Common myeloid progenitor, CD34-positive (primary cell): Measurements from ENCODE around the gene GMPR.

ENCODE experiments used
- CTCF ChIA-PET: fragments of 350-600 bp; sonication (Branson Sonifier 250); formaldehyde crosslinking; loops from one replicate; lab custom pipeline; 2021; ENCODE audit warnings: antibody characterized with exemption; lab: Charles Lee
- POLR2A ChIA-PET: fragments of 350-600 bp; sonication (Branson Sonifier 250); formaldehyde crosslinking; loops from one replicate; lab custom pipeline; 2021; ENCODE audit warnings: antibody characterized with exemption; lab: Charles Lee
- DNase-seq, 3 donors: peaks; one replicate each; pipeline versions ENCODE4 v3.0.0 to v3.0.0-alpha.2; 2013
- H3K27ac ChIP-seq, 2 experiments: 1 replicate in 1 of 2; 2 replicates in 1 of 2; pipeline ENCODE4 v1.7.0; 2013; ENCODE audit warnings: inconsistent platforms in 2 of 2, low read length in 2 of 2, mild to moderate bottlenecking in 2 of 2, low read depth in 1 of 2, moderate library complexity in 1 of 2; ENCODE audit not compliant: severe bottlenecking in 2 of 2, insufficient read depth in 1 of 2, poor library complexity in 1 of 2
- H3K27me3 ChIP-seq, 5 experiments: replicated peaks in 2 of 5; 1 replicate in 3 of 5; 2 replicates in 2 of 5; pipeline versions ENCODE4 v1.6.1 to v1.7.0; 2013; ENCODE audit warnings: low read length in 4 of 5, mild to moderate bottlenecking in 2 of 5, moderate library complexity in 2 of 5, inconsistent platforms in 1 of 5; ENCODE audit not compliant: insufficient read depth in 5 of 5, control insufficient read depth in 4 of 5
- H3K36me3 ChIP-seq, 4 experiments: 1 replicate in 2 of 4; 2 replicates in 2 of 4; pipeline versions ENCODE4 v1.6.1 to v1.7.0; 2013; ENCODE audit warnings: low read length in 3 of 4, control low read depth in 1 of 4, mild to moderate bottlenecking in 1 of 4; ENCODE audit not compliant: control insufficient read depth in 4 of 4, insufficient read depth in 4 of 4
- H3K4me1 ChIP-seq, 4 experiments: 1 replicate in 3 of 4; 2 replicates in 1 of 4; pipeline versions ENCODE4 v1.6.1 to v1.7.1; 2013; ENCODE audit warnings: low read length in 3 of 4, mild to moderate bottlenecking in 3 of 4, control low read depth in 1 of 4, inconsistent platforms in 1 of 4, moderate library complexity in 1 of 4; ENCODE audit not compliant: control insufficient read depth in 4 of 4, insufficient read depth in 4 of 4; ENCODE audit errors: control extremely low read depth in 1 of 4
- H3K4me3 ChIP-seq, 7 experiments: 1 replicate in 4 of 7; 2 replicates in 3 of 7; pipeline versions ENCODE4 v1.5.1 to v1.7.0; 2013; ENCODE audit warnings: mild to moderate bottlenecking in 7 of 7, low read length in 6 of 7, moderate library complexity in 6 of 7, inconsistent platforms in 2 of 7, low read depth in 2 of 7, control low read depth in 1 of 7; ENCODE audit not compliant: insufficient read depth in 4 of 7, control insufficient read depth in 1 of 7; ENCODE audit errors: extremely low read depth in 1 of 7
- H3K9me3 ChIP-seq, 5 experiments: 1 replicate in 4 of 5; 2 replicates in 1 of 5; pipeline versions ENCODE4 v1.6.1 to v1.7.1; 2013; ENCODE audit warnings: low read length in 4 of 5, mild to moderate bottlenecking in 2 of 5, inconsistent platforms in 1 of 5, low read depth in 1 of 5, moderate library complexity in 1 of 5; ENCODE audit not compliant: control insufficient read depth in 4 of 5, insufficient read depth in 2 of 5; ENCODE audit errors: control extremely low read depth in 1 of 5
- WGBS: methylation state at CpG from one replicate; pipeline ENCODE4 v1.1.5; 2013; ENCODE audit not compliant: insufficient coverage; 5-methylcytosine and 5-hydroxymethylcytosine counted together

GMPR gene

GRCh38 chr6:16336056-16336818 is 97.8 kb downstream of the GMPR start:
- ChIA-PET CTCF (interaction anchor here (0.6 to 1.3 kb wide), 3 partner anchors 15 to 73 kb away, joined by 3 to 6 read pairs (median 3); no protein-coding TSS in a partner anchor), POLR2A (no interaction called here)
- Histone ChIP-seq H3K4me1 (peaks cover 2 to 13% (median 8%) of the 10 kb centered on the region in 4 experiments), H3K27me3 (no peaks in the 10 kb centered on the region), H3K36me3 (no peaks in the 10 kb centered on the region), H3K4me3 (no peak overlapping the region), H3K9me3 (no peaks in the 10 kb centered on the region), H3K27ac (no peak overlapping the region)
- DNase-seq, result no peak
- 97% methylated on average over 6 of the region's 6 CpGs for WGBS

GRCh38 chr6:16336911-16337294 is 98.5 kb downstream of the GMPR start:
- H3K4me3 ChIP-seq, result no peak overlapping the region
- no peaks in the 10 kb centered on the region for H3K9me3 ChIP-seq
- 94% methylated on average over 5 of the region's 6 CpGs for WGBS
- ChIA-PET CTCF (interaction anchor here (0.6 to 1.3 kb wide), 5 partner anchors 14 to 72 kb away, joined by 3 to 6 read pairs (median 3); no protein-coding TSS in a partner anchor), POLR2A (no interaction called here)
- H3K27ac ChIP-seq, result no peak overlapping the region
- no peak for DNase-seq
- no peaks in the 10 kb centered on the region for H3K36me3 ChIP-seq
- H3K4me1 ChIP-seq, result peaks cover 0 to 8% (median 4%) of the 10 kb centered on the region in 4 experiments
- no peaks in the 10 kb centered on the region for H3K27me3 ChIP-seq

- H3K27me3 ChIP-seq, result no peaks in the 10 kb centered on the region
- CTCF ChIA-PET, result interaction anchor here (0.8 to 1.3 kb wide), 3 partner anchors 16 to 22 kb away, joined by 3 read pairs; no protein-coding TSS in a partner anchor
- no peak overlapping the region for H3K27ac ChIP-seq
Measured at GRCh38 chr6:16337295-16337975, 99.0 kb downstream of the GMPR start.

GRCh38 chr6:16338577-16339264 is 100.3 kb downstream of the GMPR start:
- H3K9me3 ChIP-seq, result no peaks in the 10 kb centered on the region
- no peak overlapping the region for H3K27ac ChIP-seq
- CTCF ChIA-PET, result interaction anchor here (0.9 to 1.3 kb wide), 3 partner anchors 21 to 420 kb away, joined by 3 to 4 read pairs (median 4); no protein-coding TSS in a partner anchor
- no peaks in the 10 kb centered on the region for H3K27me3 ChIP-seq
- no peak overlapping the region for H3K4me3 ChIP-seq
- peaks cover 0 to 10% (median 4%) of the 10 kb centered on the region in 4 experiments for H3K4me1 ChIP-seq
- POLR2A ChIA-PET, result no interaction called here
- peak in 2 of 3 donors; percentile 33 to 47 for DNase-seq
- no peaks in the 10 kb centered on the region for H3K36me3 ChIP-seq
- 98% methylated on average over 5 of the region's 10 CpGs for WGBS

More at GRCh38 chr6:16337295-16337975, 99.0 kb downstream of the GMPR start:
- no peak for DNase-seq
- H3K4me3 ChIP-seq, result no peak overlapping the region
- H3K36me3 ChIP-seq, result no peaks in the 10 kb centered on the region
- 95% methylated on average over 13 of the region's 13 CpGs for WGBS
- POLR2A ChIA-PET, result no interaction called here
- H3K9me3 ChIP-seq, result no peaks in the 10 kb centered on the region
- H3K4me1 ChIP-seq, result peaks cover 0 to 8% (median 4%) of the 10 kb centered on the region in 4 experiments

DNA sequence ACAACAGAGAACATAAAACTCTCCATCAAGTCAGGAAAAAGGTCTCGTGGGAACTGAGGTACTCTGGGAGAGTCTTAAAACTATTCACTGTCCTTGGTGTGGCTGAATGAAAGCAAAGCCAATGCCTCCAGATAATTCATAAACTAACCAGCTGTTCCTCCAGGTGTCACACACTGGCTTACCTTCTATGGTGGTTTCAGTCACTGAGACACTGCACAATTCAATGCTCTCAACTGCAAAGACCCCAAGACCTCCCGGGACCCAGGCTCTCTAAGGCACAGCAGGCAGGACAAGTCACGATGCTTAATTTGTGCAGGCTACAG is 100.8 kb downstream of the GMPR start:
- no peaks in the 10 kb centered on the region for H3K36me3 ChIP-seq
- H3K9me3 ChIP-seq, result no peaks in the 10 kb centered on the region
- DNase-seq, result no peak
- H3K4me3 ChIP-seq, result no peak overlapping the region
- ChIA-PET POLR2A (no interaction called here), CTCF (interaction anchor here (0.9 to 1.3 kb wide), 3 partner anchors 22 to 431 kb away, joined by 3 to 4 read pairs (median 3); no protein-coding TSS in a partner anchor)
- 95% methylated on average over 2 of the region's 3 CpGs for WGBS
- H3K27ac ChIP-seq, result no peak overlapping the region
- peaks cover 0 to 10% (median 4%) of the 10 kb centered on the region in 4 experiments for H3K4me1 ChIP-seq
- H3K27me3 ChIP-seq, result no peaks in the 10 kb centered on the region

DNA sequence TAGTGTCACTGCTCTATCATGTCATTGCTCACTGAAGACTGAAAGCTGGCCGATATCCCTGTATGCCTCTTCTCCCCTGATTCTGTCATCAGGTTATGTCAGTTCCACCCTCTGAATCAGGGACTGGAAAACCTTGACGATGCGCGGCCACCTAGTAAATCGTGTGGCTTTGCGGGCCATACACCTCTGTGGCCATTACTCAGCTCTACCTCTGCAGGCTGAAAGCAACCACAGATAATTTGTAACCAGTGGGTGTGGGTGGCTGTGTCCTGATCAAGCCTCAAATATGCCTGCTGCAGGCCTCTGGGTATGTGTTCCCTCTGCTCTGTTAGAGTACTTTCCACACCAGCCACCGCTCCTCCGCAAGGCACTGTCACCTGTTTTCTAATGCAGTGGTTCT is 105.2 kb downstream of the GMPR start:
- no peak for DNase-seq
- H3K4me1 ChIP-seq, result peaks cover 0 to 10% (median 4%) of the 10 kb centered on the region in 4 experiments
- ChIA-PET CTCF (interaction anchor here (1.4 to 3.3 kb wide), 2 partner anchors 11 kb away, joined by 5 to 16 read pairs; no protein-coding TSS in a partner anchor), POLR2A (no interaction called here)
- H3K27ac ChIP-seq, result no peak overlapping the region
- no peaks in the 10 kb centered on the region for H3K36me3 ChIP-seq
- WGBS, result 100% methylated on average over 3 of the region's 8 CpGs
- H3K4me3 ChIP-seq, result no peak overlapping the region
- H3K9me3 ChIP-seq, result no peaks in the 10 kb centered on the region
- no peaks in the 10 kb centered on the region for H3K27me3 ChIP-seq
